Stimulated activated CD4-positive, alpha-beta T cell treated with anti-CD3 and anti-CD28 coated beads, Interleukin-1b, Interleukin-23, amount 100 ng/mL, for 24 hours (primary cell): ENCODE results near the gene GLRX5.
"Not testable (repeated sequence)": the region's sequence is repeated elsewhere in the genome, so short reads cannot be mapped to it uniquely, and the experiment has no call there.

Experiments used
- DNase-seq, 4 experiments: peaks; one replicate each; pipeline ENCODE4 v3.0.0-alpha.2; 2020; ENCODE audit warnings: low read depth in 4 of 4, low spot score in 1 of 4

The GLRX5 gene

GRCh38 chr14:95549656-95550585 is 15.1 kb downstream of the GLRX5 start:
- DNase-seq, result no peak

GRCh38 chr14:95551435-95551834 is 16.6 kb downstream of the GLRX5 start:
- DNase-seq, result no peak

GRCh38 chr14:95553141-95553540 is 18.3 kb downstream of the GLRX5 start:
- no peak for DNase-seq

- DNase-seq, result no peak
These were observed 20.2 kb downstream of the GLRX5 start for GRCh38 chr14:95555053-95555452.

DNA sequence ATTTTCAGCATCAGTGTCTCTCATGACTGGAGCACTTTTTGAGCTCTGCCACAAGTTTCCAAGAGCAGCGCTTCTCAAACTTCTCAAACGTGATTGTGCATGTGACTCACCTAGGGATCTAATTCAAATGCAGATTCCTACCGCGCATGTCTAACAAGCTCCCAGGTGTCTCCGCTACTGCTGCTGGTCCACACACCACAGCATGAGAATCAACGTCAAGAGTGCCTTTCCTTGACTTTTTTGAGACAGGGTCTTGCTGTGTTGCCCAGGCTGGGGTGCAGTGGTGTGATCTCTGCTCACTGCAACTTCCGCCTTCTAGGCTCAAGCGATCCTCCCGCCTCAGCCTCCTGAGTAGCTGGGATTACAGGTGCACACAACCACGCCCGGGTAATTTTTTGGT is 22.4 kb downstream of the GLRX5 start:
- DNase-seq, result no peak

GRCh38 chr14:95557832-95558231 is 23.0 kb downstream of the GLRX5 start:
- DNase-seq, result no peak

GRCh38 chr14:95559203-95559602 is 24.4 kb downstream of the GLRX5 start:
- no peak for DNase-seq

DNA sequence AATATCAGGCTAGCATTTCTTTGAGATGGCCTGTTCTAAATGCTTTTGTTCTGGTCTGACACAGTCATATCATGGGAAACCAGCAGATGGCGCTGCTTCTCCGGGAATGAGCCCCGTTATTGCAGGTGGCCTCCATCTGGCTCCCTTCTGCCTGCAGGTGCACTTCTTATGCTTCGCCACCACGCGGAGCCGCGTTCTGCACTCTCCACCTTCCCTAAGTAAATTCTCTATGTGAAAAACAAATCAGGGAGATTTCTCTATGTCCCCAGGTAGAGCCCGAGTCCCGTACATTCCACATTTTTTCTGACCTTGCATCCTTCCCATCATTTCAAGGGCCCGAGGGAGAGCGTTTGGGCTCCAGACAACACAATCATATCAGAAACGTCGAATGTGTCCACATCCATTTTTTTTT is 26.2 kb downstream of the GLRX5 start:
- DNase-seq, result peak; percentile 84 to 87 (median 84)

DNA sequence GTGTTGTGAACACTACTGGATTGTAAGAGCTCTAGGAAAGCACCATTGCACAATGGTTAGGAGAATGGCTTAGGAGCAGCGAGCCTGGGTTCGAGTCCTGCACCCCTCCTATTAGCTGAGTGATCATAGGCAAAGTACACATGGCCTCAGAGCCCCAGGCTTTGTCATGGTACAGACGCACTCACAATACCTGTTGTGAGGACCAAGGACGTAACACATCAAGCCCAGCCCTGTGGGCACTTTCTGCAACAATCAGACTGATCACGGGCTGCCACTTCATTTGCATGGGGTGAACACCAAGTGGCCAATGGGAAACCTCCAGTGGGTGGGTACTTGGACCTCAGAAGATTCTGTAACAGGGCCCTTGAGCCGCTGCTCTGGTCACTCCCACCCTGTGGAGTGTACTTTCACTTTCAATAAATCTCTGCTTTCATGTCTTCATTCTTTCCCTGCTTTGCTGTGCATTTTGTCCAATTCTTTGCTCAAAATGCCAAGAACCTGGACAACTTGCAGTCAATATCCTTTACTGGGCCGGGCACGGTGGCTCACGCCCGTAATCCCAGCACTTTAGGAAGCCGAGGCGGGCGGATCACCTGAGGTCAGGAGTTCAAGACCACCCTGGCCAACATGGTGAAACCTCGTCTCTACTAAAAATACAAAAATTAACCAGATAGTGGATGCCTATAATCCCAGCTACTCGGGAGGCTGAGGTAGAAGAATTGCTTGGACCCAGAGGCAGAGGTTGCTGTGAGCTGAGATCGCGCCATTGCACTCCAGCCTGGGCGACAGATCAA is 28.2 kb downstream of the GLRX5 start:
- no peak for DNase-seq

- DNase-seq, result no peak
These were observed 29.2 kb downstream of the GLRX5 start for GRCh38 chr14:95564060-95564459.

DNA sequence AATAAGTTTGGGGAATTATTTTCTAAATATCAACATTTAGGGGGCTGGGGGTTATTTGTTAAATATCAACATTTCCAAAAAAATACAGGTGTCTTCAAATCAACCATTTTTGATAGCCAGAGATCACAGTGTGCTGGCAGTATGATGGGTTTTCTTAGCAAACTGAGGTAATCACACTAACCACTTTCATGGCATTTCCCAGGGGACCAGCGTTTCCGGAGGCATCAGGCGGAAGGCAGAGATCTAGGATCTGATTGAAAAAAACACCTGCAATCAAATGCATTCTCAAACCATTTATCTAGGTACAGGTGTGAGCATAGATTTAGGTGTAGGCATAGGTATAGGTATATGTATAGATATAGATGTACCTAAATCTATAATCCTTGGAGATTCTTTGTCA is 34.6 kb downstream of the GLRX5 start:
- no peak for DNase-seq

- DNase-seq, result no peak
These were observed 38.5 kb downstream of the GLRX5 start for GRCh38 chr14:95573313-95573712.

DNA sequence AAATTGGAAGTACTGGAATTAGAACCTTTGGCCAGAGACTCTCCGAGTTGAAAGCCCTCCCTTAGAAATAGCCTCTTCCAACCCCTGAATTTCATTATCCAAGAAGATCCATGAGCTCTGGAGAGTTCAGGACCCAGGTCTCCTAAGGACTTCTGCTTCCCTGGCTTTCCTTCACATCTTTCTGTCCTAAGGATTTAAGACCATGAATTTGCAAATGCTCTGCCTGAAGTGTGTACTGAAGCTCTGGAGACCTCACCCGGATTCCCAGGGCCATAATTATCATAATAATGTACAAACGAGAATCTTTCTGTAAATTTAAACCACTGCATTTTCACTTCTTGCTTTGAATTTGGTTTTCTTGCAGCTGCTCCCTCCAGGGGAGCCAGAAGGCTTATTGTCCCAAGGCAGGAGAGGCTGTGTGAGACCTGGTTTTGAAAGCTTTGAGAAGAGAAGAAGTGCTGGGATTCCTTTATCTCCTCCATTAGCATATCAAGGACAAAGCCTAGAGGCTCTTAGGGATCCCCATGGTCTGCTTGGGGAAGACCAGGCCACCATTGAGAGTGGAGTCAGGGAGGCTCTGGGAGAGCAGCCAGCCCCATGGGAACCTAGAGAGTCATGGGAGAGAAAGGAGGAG is 41.1 kb downstream of the GLRX5 start:
- no peak for DNase-seq

DNA sequence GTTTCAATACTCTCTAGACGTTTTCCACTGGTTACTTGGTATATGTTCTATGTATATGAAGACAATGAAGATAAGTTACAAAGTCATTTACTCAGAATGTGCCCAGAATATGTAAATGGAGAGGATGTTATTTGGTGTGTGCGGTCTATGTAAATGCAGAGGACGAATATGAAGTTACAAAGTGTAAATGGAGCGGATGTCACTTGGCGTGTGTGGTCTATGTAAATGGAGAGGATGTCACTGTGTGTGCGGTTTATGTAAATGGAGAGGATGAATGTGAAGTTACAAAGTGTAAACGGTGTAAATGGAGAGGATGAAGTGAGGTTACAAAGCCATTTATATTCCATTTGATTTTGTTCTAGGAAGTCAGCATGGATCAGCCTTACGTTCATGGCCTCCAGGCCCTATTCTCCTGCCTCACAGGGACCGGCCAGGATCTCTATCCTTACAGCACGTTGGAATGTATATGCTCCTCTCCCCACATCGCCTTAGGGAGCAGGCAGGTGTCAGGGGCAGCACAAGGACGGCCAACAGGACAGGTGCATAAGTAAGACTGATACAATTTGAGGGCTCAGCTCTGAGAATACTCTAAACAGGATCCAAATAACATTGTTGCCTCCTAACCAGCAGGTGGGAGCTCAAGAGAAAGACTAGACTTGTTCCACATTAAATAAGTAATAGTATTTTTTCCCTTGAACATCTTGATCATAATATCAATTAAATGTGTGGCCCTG is 42.4 kb downstream of the GLRX5 start:
- no peak for DNase-seq

DNA sequence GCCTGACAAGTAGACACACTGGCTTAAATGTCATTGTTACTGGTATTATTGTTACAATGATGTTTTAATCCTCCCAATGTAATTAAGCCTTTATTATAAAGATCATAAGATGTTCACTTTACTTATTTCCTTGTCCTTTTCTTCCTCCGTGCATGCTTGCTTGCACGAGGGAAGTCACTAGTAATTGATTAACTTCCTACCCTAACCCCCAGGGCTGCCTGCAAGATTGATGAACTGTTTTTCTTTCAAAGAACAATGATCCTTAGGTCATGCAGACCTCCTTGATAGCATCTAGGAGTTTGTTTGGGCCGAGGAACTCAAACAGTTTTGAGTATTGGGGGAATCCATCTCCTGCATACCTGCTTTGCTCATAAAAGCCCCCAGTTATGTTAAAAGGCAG is 43.0 kb downstream of the GLRX5 start:
- DNase-seq, result no peak

- DNase-seq, result not testable (repeated sequence)
These were observed 49.2 kb downstream of the GLRX5 start for GRCh38 chr14:95583836-95584617.

GRCh38 chr14:95585953-95586620 is 51.2 kb downstream of the GLRX5 start:
- no peak for DNase-seq

DNA sequence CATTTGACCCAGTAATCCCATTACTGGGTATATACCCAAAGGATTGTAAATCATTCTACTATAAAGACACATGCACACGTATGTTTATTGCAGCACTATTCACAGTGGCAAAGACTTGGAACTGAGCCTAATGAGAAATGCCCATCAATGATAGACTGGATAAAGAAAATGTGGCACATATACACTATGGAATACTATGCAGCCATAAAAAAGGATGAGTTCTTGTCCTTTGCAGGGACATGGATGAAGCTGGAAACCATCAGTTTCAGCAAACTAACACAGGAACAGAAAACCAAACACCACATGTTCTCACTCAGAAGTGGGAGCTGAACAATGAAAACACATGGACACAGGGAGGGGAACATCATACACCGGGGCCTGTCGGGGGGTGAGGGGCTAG is 56.3 kb downstream of the GLRX5 start:
- DNase-seq, result not testable (repeated sequence)
